Karpas-422 (cell line): Measurements from ENCODE around the gene ABHD14A. TPM values are rescaled to one million over a fixed set of nuclear protein-coding genes. Genes with fewer than 3 reads are reported as not detected.
A peak's percentile ranks its signal among the peaks of the same experiment; 100 is the strongest.

Experiments
- DNase-seq: peaks from one replicate; pipeline ENCODE4 v3.0.0-alpha.2; 2015
- H2AFZ ChIP-seq: fragments of 200-600 bp; sonication (generic); 2 replicates; pipeline ENCODE4 v1.6.1; 2014; ENCODE audit warnings: antibody characterized with exemption, low read length, mixed read lengths
- H3K27ac ChIP-seq: fragments of 200-600 bp; sonication (generic); 2 replicates; pipeline ENCODE4 v1.5.1; 2014; ENCODE audit warnings: mild to moderate bottlenecking, low read length, moderate library complexity
- H3K27me3 ChIP-seq: fragments of 200-600 bp; sonication (generic); 2 replicates; pipeline ENCODE4 v1.6.1; 2014; ENCODE audit warnings: low read length, mixed read lengths
- H3K36me3 ChIP-seq: fragments of 200-600 bp; sonication (generic); 2 replicates; pipeline ENCODE4 v1.6.1; 2014; ENCODE audit warnings: low read length, mixed read lengths; ENCODE audit not compliant: insufficient read depth
- H3K4me1 ChIP-seq: fragments of 200-600 bp; sonication (generic); 2 replicates; pipeline ENCODE4 v1.6.1; 2014; ENCODE audit warnings: mild to moderate bottlenecking, low read length, mixed read lengths
- H3K4me2 ChIP-seq: fragments of 200-600 bp; sonication (generic); 2 replicates; pipeline ENCODE4 v1.6.1; 2014; ENCODE audit warnings: low read length, low read depth, mild to moderate bottlenecking; ENCODE audit not compliant: poor library complexity, severe bottlenecking
- H3K4me3 ChIP-seq: fragments of 200-600 bp; sonication (generic); 2 replicates; pipeline ENCODE4 v1.5.1; 2014; ENCODE audit warnings: mild to moderate bottlenecking, antibody characterized with exemption, low read length, mixed read lengths
- H3K79me2 ChIP-seq: fragments of 200-600 bp; sonication (generic); 2 replicates; pipeline ENCODE4 v1.6.1; 2014; ENCODE audit warnings: mild to moderate bottlenecking, low read length, mixed read lengths
- H3K9ac ChIP-seq: fragments of 200-600 bp; sonication (generic); 2 replicates; pipeline ENCODE4 v1.6.0; 2014; ENCODE audit warnings: low read length
- H3K9me2 ChIP-seq: fragments of 200-600 bp; sonication (generic), shearing (Covaris generic); replicated peaks from 2 replicates; pipeline ENCODE4 v1.6.0; 2014; ENCODE audit warnings: mild to moderate bottlenecking, low read length, moderate library complexity; ENCODE audit not compliant: insufficient read depth
- H3K9me3 ChIP-seq: fragments of 300-700, 200-600 bp; sonication (generic); 2 replicates; pipeline ENCODE4 v1.6.1; 2014; ENCODE audit warnings: low read length, mixed read lengths
- H4K20me1 ChIP-seq: fragments of 200-600 bp; sonication (generic); 2 replicates; pipeline ENCODE4 v1.6.1; 2014; ENCODE audit warnings: mild to moderate bottlenecking, antibody characterized with exemption, low read length, low read depth; ENCODE audit not compliant: insufficient read depth
- total RNA-seq: library from RNA; depleted of rRNA; stranded (reverse); fragments of >200 nt; shearing (Covaris generic); gene quantifications from 2 replicates; pipeline ENCODE4 v1.2.3, GENCODE V29; 2014; ENCODE audit warnings: low replicate concordance

The ABHD14A gene
- total RNA-seq, 1 experiment from 2014 or later, result 36.9 TPM

DNA sequence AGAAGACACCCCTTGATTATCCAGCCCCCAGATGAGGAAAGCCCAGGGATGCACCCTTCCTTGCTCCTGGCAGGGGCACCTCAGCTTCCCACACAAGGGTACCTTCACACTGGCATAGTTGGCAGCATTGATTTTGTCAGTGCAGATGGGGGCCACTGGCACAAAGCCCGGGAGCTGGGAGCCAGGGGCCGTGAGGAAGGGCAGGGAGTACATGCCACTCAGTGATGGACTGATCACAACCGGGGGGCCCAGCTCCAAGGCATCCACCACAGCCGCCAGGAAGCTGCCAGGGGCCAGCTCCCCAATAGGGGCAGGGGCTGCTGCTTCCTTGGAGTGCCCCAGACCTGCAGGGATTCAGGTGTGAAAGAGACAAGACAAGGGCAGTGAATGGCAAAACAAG is 5.0 kb upstream of the ABHD14A start:
- Histone ChIP-seq H2AFZ (no peak overlapping the region), H3K27me3 (no peaks in the 10 kb centered on the region), H4K20me1 (no peaks in the 10 kb centered on the region), H3K36me3 (0 out of 2 replicates have a peak, but pooled peaks cover 2% of the 10 kb centered on the region), H3K9ac (no peak overlapping the region), H3K9me2 (no peaks in the 10 kb centered on the region), H3K4me2 (no peak overlapping the region), H3K79me2 (peaks cover 30% of the 10 kb centered on the region), H3K9me3 (no peaks in the 10 kb centered on the region), H3K27ac (no peak overlapping the region; the same call in 1 of the 2 replicates), H3K4me3 (no peak overlapping the region), H3K4me1 (peaks cover 56% of the 10 kb centered on the region)
- no peak for DNase-seq

GRCh38 chr3:51970606-51971300 is 4.1 kb upstream of the ABHD14A start:
- peak overlapping the region; percentile 21 for H3K4me2 ChIP-seq
- peaks cover 61% of the 10 kb centered on the region for H3K4me1 ChIP-seq

DNA sequence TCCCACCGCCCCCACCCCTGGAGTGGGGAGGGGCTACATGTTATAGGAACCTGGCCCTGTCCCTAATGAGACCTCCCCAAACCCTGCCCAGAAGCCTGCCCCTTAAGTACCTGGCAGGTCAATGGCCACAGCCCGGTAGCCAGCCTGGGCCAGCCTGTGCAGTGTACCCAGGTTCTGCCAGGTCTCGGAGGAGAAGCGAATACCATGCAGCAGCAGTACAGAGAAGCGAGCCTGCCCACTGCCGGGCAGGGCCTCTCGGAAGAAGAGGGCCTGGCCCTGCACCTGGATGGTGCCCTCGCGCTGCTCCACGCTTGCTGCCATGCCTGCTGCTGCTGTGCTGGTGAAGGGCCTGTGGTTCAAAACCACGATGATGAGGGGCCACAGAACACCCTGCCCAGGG is 3.5 kb upstream of the ABHD14A start:
- no peak for DNase-seq
- peaks cover 60% of the 10 kb centered on the region for H3K4me1 ChIP-seq
- no peak overlapping the region for H3K9ac ChIP-seq
- no peaks in the 10 kb centered on the region for H3K27me3 ChIP-seq
- H2AFZ ChIP-seq, result no peak overlapping the region
- H3K36me3 ChIP-seq, result 0 out of 2 replicates have a peak, but pooled peaks cover 2% of the 10 kb centered on the region
- peak overlapping the region; percentile 21 for H3K4me2 ChIP-seq
- H3K9me2 ChIP-seq, result no peaks in the 10 kb centered on the region
- peaks cover 36% of the 10 kb centered on the region for H3K79me2 ChIP-seq
- H4K20me1 ChIP-seq, result no peaks in the 10 kb centered on the region
- H3K9me3 ChIP-seq, result no peaks in the 10 kb centered on the region
- no peak overlapping the region for H3K4me3 ChIP-seq
- no peak overlapping the region for H3K27ac ChIP-seq

More at GRCh38 chr3:51970606-51971300, 4.1 kb upstream of the ABHD14A start:
- Histone ChIP-seq H3K27ac (no peak overlapping the region; the same call in 1 of the 2 replicates), H3K79me2 (peaks cover 36% of the 10 kb centered on the region), H3K36me3 (0 out of 2 replicates have a peak, but pooled peaks cover 2% of the 10 kb centered on the region), H3K9me3 (no peaks in the 10 kb centered on the region), H3K27me3 (no peaks in the 10 kb centered on the region), H3K9me2 (no peaks in the 10 kb centered on the region), H2AFZ (no peak overlapping the region), H3K9ac (no peak overlapping the region), H3K4me3 (no peak overlapping the region), H4K20me1 (no peaks in the 10 kb centered on the region)
- no peak for DNase-seq

DNA sequence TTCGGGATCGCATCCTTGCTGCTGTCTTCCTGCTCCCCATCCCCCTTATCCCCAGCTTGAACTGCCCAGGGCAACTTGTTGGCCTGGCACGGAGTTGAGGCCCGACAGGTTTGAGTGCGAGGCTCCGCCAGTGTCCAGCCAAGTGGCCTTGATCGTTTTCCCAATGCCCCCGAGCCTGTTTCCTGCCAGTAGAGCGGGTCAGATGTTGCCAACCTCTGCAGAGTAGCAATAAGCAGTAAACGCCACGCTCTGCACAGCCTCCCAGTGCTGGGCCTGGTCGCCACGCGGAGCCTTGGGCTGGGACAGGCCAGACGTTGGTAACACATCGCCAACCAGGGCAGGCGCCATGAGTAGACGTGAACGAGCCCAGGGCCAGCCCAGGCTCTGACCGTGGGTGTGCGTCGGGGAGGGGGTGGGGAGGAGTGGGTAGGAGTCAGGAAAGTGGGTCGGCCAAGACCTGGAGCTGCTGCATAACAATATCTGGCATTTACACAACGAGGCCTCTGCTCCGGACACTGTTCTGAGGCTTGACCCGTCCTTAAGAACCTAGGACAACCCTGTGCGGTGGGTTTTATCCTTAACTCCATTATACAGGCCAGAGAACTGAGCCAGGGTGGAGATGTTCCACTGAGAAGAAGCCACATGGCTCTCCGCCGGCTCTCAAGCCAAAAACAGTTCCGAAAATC is 444 bp upstream of the ABHD14A start:
- H3K9me2 ChIP-seq, result no peaks in the 10 kb centered on the region
- no peaks in the 10 kb centered on the region for H3K27me3 ChIP-seq
- H2AFZ ChIP-seq, result peak overlapping the region; percentile 76; the same call in 1 of the 2 replicates
- no peaks in the 10 kb centered on the region for H3K9me3 ChIP-seq
- peak overlapping the region; percentile 97 for H3K4me2 ChIP-seq
- H3K36me3 ChIP-seq, result 0 out of 2 replicates have a peak, but pooled peaks cover 2% of the 10 kb centered on the region
- peaks cover 41% of the 10 kb centered on the region for H3K4me1 ChIP-seq
- peak overlapping the region; percentile 90 for H3K27ac ChIP-seq
- peaks cover 46% of the 10 kb centered on the region for H3K79me2 ChIP-seq
- peak; percentile 77 for DNase-seq
- H4K20me1 ChIP-seq, result no peaks in the 10 kb centered on the region
- peak overlapping the region; percentile 96 for H3K4me3 ChIP-seq
- peak overlapping the region; percentile 99 for H3K9ac ChIP-seq

- H3K27ac ChIP-seq, result peak overlapping the region; percentile 90
- peak; percentile 76 for DNase-seq
- peaks cover 55% of the 10 kb centered on the region for H3K79me2 ChIP-seq
Measured at GRCh38 chr3:51975852-51976549, 1.1 kb downstream of the ABHD14A start.

GRCh38 chr3:51977446-51978142 is 2.7 kb downstream of the ABHD14A start:
- no peak overlapping the region for H3K9ac ChIP-seq
- no peaks in the 10 kb centered on the region for H4K20me1 ChIP-seq
- no peak overlapping the region for H3K4me3 ChIP-seq
- H3K4me2 ChIP-seq, result no peak overlapping the region
- no peaks in the 10 kb centered on the region for H3K36me3 ChIP-seq
- no peak overlapping the region for H2AFZ ChIP-seq
- DNase-seq, result no peak
- peak overlapping the region; percentile 27; the same call in 1 of the 2 replicates for H3K27ac ChIP-seq
- peaks cover 55% of the 10 kb centered on the region for H3K79me2 ChIP-seq
- H3K4me1 ChIP-seq, result peaks cover 34% of the 10 kb centered on the region
- H3K9me2 ChIP-seq, result no peaks in the 10 kb centered on the region
- H3K9me3 ChIP-seq, result no peaks in the 10 kb centered on the region
- no peaks in the 10 kb centered on the region for H3K27me3 ChIP-seq

More at GRCh38 chr3:51975852-51976549, 1.1 kb downstream of the ABHD14A start:
- H3K9ac ChIP-seq, result peak overlapping the region; percentile 99
- peak overlapping the region; percentile 97 for H3K4me2 ChIP-seq
- no peaks in the 10 kb centered on the region for H3K9me2 ChIP-seq
- no peaks in the 10 kb centered on the region for H4K20me1 ChIP-seq
- H3K4me1 ChIP-seq, result peaks cover 34% of the 10 kb centered on the region
- peak overlapping the region; percentile 76 for H2AFZ ChIP-seq
- H3K36me3 ChIP-seq, result no peaks in the 10 kb centered on the region
- peak overlapping the region; percentile 96 for H3K4me3 ChIP-seq
- H3K27me3 ChIP-seq, result no peaks in the 10 kb centered on the region
- H3K9me3 ChIP-seq, result no peaks in the 10 kb centered on the region

DNA sequence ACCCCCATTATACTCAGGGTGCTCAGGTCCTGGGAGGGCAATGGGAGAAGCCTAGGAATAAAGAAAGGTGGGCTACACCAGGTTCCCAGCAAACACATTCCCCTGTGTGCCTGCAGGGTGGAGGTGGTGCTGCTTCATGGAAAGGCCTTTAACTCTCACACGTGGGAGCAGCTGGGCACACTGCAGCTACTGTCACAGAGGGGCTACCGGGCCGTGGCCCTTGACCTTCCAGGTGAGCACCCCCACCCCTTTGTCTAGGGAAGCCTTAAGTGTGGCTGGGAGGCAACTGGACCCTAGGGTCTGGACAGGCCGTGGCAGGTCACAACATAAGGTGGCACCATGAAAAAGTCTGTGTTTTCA is 3.3 kb downstream of the ABHD14A start:
- H3K79me2 ChIP-seq, result peaks cover 50% of the 10 kb centered on the region
- DNase-seq, result no peak
- no peaks in the 10 kb centered on the region for H3K36me3 ChIP-seq
- H3K4me3 ChIP-seq, result no peak overlapping the region
- no peaks in the 10 kb centered on the region for H3K9me3 ChIP-seq
- no peaks in the 10 kb centered on the region for H4K20me1 ChIP-seq
- H3K9me2 ChIP-seq, result no peaks in the 10 kb centered on the region
- H3K27me3 ChIP-seq, result no peaks in the 10 kb centered on the region
- peaks cover 37% of the 10 kb centered on the region for H3K4me1 ChIP-seq
- H2AFZ ChIP-seq, result no peak overlapping the region
- no peak overlapping the region for H3K27ac ChIP-seq
- H3K4me2 ChIP-seq, result no peak overlapping the region
- H3K9ac ChIP-seq, result no peak overlapping the region
